C4-2B (cell line): Measurements from ENCODE around the gene LMBR1.

Experiments used
- H3K27ac ChIP-seq: fragments of 450-650 bp; 2 replicates; pipeline ENCODE4 v1.5.1; 2017
- ZFX ChIP-seq: fragments of 450-650 bp; IDR thresholded peaks from 2 replicates; pipeline ENCODE4 v1.6.1; 2017
- TF ChIP-seq, protein P1 (sequence below): fragments of 450-650 bp; conservative IDR thresholded peaks from 2 replicates; pipeline ENCODE4 v1.5.1; 2017; ENCODE audit warnings: mild to moderate bottlenecking

The LMBR1 gene

DNA sequence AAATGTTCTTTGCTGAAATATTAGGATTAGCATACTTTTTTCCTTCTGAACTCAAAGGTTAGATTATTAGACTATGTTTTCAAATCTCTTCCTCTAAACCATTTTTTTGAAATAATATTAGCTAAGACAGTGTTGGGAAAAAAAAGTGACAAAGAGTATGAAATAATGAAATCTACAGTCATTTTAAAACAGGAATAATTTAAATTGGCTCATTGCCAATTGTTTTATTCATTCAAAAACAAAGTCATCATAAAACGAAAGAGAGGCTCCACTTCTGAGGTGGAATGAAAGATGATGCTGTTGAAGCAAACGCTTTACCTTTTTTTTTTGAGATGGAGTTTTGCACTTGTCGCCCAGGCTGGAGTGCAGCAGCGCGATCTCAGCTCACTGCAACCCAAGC lies 201.2 kb downstream of the LMBR1 start:
- TF ChIP-seq, protein P1, sequence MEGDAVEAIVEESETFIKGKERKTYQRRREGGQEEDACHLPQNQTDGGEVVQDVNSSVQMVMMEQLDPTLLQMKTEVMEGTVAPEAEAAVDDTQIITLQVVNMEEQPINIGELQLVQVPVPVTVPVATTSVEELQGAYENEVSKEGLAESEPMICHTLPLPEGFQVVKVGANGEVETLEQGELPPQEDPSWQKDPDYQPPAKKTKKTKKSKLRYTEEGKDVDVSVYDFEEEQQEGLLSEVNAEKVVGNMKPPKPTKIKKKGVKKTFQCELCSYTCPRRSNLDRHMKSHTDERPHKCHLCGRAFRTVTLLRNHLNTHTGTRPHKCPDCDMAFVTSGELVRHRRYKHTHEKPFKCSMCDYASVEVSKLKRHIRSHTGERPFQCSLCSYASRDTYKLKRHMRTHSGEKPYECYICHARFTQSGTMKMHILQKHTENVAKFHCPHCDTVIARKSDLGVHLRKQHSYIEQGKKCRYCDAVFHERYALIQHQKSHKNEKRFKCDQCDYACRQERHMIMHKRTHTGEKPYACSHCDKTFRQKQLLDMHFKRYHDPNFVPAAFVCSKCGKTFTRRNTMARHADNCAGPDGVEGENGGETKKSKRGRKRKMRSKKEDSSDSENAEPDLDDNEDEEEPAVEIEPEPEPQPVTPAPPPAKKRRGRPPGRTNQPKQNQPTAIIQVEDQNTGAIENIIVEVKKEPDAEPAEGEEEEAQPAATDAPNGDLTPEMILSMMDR, result no peak
- no peak overlapping the region for H3K27ac ChIP-seq

DNA sequence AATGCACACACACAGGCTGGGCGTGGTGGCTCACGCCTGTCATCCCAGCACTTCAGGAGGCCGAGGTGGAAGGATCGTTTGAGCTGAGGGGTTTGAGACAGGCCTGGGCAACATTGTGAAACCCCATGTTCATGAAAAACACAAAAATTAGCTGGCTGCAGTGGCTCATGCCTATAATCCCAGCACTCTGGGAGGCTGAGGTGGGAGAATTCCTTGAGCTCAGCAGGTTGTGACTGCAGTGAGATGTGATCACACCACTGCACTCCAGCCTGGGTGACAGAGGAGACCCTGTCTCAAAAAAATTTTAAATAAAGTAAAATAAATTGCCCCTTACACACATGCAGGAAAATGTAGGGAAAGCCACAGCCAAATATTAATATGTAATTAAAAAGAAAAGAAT lies 208.3 kb downstream of the LMBR1 start:
- TF ChIP-seq, protein P1, result no peak
- TF ChIP-seq ZFX, result no peak
- H3K27ac ChIP-seq, result no peak overlapping the region

DNA sequence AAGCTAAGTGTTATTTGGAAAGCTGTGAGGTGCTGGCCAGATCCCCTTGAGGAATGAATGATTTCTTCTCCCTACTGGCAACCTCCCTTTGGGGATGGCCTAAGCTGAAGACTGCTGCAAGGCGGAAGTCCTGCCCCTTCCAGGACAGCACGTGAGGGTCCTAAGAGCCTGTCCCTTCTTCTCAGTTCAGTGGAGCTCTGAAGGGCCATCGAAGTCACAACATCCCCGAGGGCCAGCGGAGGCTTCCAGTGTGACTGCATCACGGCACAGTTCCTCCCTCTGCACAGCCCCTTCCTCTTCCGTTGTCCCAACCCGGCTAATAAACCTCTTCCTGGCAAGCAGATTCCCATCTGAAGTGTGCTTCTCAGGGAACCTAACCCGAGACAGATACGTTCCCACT lies 208.7 kb downstream of the LMBR1 start:
- no peak overlapping the region for H3K27ac ChIP-seq
- no peak for TF ChIP-seq ZFX
- TF ChIP-seq, protein P1, result no peak

DNA sequence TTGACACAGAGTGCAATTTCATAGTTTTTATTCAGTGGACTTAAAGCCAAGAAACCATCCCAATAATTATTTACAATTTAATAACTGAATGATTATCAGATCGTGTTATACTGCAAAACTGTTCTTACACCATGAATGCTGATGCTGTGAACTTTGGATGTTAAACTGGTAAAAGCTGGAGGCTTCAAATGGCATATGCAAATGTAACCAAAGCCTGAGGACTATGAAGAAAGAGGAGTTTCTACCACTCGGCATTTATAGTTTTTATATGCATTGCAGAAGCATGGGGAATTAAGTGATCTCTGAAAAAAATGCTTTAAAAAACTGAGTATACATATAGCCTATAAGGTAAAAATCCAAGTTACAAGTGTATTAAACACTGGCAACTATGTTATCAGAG lies 210.1 kb downstream of the LMBR1 start:
- TF ChIP-seq ZFX, result no peak
- TF ChIP-seq, protein P1, result no peak
- H3K27ac ChIP-seq, result no peak overlapping the region

DNA sequence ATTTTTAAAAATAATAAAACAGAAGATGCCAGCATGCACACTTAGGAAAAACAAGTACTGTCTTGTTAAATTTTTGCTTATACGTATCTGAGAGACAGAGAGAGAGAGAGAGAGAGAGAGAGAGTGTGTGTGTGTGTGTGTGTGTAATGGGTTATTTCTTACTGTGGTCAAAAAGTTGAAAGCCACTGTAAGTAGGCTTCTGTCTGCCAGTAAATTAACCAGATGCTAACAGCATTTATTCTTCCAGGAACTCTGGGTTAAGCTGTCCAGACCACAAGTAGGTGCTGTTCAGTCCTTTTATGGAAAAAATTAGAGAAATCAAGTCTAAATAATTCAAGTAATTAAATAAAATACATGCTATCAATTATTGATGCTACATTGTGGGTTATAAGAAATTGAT lies 212.7 kb downstream of the LMBR1 start:
- no peak overlapping the region for H3K27ac ChIP-seq
- TF ChIP-seq ZFX, result no peak
- TF ChIP-seq, protein P1, result no peak

DNA sequence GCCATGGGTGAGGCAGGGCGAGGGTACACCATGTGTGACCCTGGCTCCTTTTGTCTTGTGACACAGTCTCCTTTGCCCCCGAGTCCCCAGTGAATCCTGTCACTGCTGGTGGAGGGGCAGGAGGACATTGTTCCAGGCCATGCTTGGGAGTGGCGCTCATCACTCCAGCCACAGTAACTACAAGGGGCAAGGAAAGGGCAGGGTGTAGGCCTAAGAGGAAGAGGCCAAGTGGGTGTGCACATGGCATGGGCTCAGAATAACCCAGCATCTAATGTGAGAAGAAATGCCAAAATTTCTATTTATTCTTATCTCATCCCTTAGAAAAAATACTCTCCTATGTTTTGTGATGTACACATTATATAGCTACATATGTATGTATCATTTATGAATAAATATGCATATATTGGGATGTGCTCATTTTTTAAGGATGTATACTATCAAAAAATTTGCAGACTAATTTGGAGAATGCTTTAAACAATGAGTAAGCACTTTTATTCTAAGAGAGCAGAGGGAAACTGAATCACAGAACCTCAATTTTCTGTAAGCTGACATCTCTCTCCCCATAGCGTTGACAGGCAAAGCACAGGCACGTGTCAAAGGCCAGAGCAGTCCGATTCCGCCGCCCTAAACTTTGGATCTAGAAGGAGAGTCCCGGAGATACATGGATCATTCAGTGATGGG lies 215.5 kb downstream of the LMBR1 start:
- no peak overlapping the region for H3K27ac ChIP-seq
- TF ChIP-seq, protein P1, result no peak
- no peak for TF ChIP-seq ZFX

DNA sequence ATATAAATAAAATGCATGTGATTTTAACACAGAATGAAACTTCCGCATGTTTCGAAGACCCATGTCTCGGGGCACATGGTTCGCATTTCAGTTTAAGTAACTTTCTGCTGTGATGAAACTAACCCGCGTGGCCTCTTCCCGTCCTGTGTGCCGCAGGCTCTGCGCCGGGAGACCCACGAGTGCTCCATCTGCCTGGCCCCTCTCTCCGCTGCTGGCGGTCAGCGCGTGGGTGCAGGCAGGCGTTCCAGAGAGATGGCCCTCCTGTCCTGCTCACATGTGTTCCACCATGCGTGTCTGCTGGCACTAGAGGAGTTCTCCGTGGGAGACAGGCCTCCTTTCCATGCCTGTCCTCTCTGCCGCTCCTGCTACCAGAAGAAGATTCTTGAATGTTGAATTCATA lies 216.7 kb downstream of the LMBR1 start:
- H3K27ac ChIP-seq, result no peak overlapping the region
- TF ChIP-seq ZFX, result no peak
- TF ChIP-seq, protein P1, result no peak
